Fibroblast of lung (primary cell): Measurements from ENCODE around the gene TSHZ1. TPM values are rescaled to one million over a fixed set of nuclear protein-coding genes. Genes with fewer than 3 reads are reported as not detected.

Source experiments
- DNase-seq, 2 donors: peaks; one replicate each; pipeline versions ENCODE4 v3.0.0 to v3.0.0-alpha.2; 2010; ENCODE audit warnings: low read depth in 2 of 2
- H2AFZ ChIP-seq: 2 replicates; pipeline ENCODE4 v1.5.1; 2012; ENCODE audit warnings: low read length, control low read depth, inconsistent platforms
- H3K27ac ChIP-seq: 2 replicates; pipeline ENCODE4 v1.5.1; 2011; ENCODE audit warnings: low read length, control low read depth; ENCODE audit not compliant: insufficient read depth
- H3K27me3 ChIP-seq: 2 replicates; pipeline ENCODE4 v1.5.1; 2011; ENCODE audit warnings: mild to moderate bottlenecking, low read length; ENCODE audit not compliant: control insufficient read depth, insufficient read depth
- H3K36me3 ChIP-seq: 2 replicates; pipeline ENCODE4 v1.5.1; 2011; ENCODE audit warnings: low read length; ENCODE audit not compliant: control insufficient read depth, insufficient read depth
- H3K4me1 ChIP-seq: 2 replicates; pipeline ENCODE4 v1.5.1; 2011; ENCODE audit warnings: low read length; ENCODE audit not compliant: control insufficient read depth, insufficient read depth; ENCODE audit errors: extremely low read depth
- H3K4me2 ChIP-seq: 2 replicates; pipeline ENCODE4 v1.5.1; 2011; ENCODE audit warnings: low read length, control low read depth; ENCODE audit not compliant: insufficient read depth; ENCODE audit errors: extremely low read depth
- H3K4me3 ChIP-seq, 4 experiments: fragments of 200-600 bp in 1 of 4; sonication (generic) in 1 of 4; replicated peaks in 1 of 4; 2 replicates each; pipeline ENCODE4 v1.5.1; 2011 to 2016; ENCODE audit warnings: low read length in 4 of 4, low read depth in 3 of 4, mild to moderate bottlenecking in 3 of 4, control low read depth in 2 of 4, inconsistent platforms in 1 of 4, mixed read lengths in 1 of 4; ENCODE audit not compliant: insufficient read depth in 1 of 4; ENCODE audit errors: control extremely low read depth in 1 of 4
- H3K79me2 ChIP-seq: 2 replicates; pipeline ENCODE4 v1.5.1; 2012; ENCODE audit warnings: mild to moderate bottlenecking, low read length, inconsistent platforms; ENCODE audit not compliant: control insufficient read depth, insufficient read depth
- H3K9ac ChIP-seq: 2 replicates; pipeline ENCODE4 v1.5.1; 2011; ENCODE audit warnings: mild to moderate bottlenecking, low read length, control low read depth; ENCODE audit not compliant: insufficient read depth
- H3K9me3 ChIP-seq: 2 replicates; pipeline ENCODE4 v1.5.1; 2012; ENCODE audit warnings: low read depth, low read length; ENCODE audit not compliant: control insufficient read depth, insufficient read depth
- H4K20me1 ChIP-seq: 2 replicates; pipeline ENCODE4 v1.5.1; 2011; ENCODE audit warnings: low read length; ENCODE audit not compliant: control insufficient read depth, insufficient read depth; ENCODE audit errors: extremely low read depth
- EZH2 ChIP-seq: IDR thresholded peaks from 2 replicates; pipeline ENCODE4 v1.5.1; 2012; ENCODE audit warnings: low read length, control low read depth, mild to moderate bottlenecking; ENCODE audit errors: missing control alignments
- polyA plus RNA-seq, 2 donors: library from polyadenylated mRNA; depleted of rRNA in 1 of 2; stranded (reverse) in 1 of 2; unstranded in 1 of 2; fragments of >200 nt; gene quantifications; 2 replicates each; pipeline ENCODE4 v1.2.1, GENCODE V29; 2011 to 2012; ENCODE audit warnings: missing spikeins in 1 of 2
- total RNA-seq: library from RNA; depleted of rRNA; stranded (reverse); fragments of >200 nt; gene quantifications from 2 replicates; pipeline ENCODE4 v1.2.1, GENCODE V29; 2014
- TF ChIP-seq, protein P1 (sequence below), 2 donors: IDR thresholded peaks in 1 of 2; conservative IDR thresholded peaks in 1 of 2; 1 replicate in 1 of 2; 2 replicates in 1 of 2; pipeline ENCODE4 v1.5.1; 2011 to 2012; ENCODE audit warnings: low read length in 2 of 2, control low read depth in 1 of 2, inconsistent platforms in 1 of 2, low read depth in 1 of 2, mild to moderate bottlenecking in 1 of 2

The TSHZ1 gene
- total and polyA plus RNA-seq, 2 donors (not counting 1 experiment from before 2014, with no cell fraction given), result 4.3 TPM

DNA sequence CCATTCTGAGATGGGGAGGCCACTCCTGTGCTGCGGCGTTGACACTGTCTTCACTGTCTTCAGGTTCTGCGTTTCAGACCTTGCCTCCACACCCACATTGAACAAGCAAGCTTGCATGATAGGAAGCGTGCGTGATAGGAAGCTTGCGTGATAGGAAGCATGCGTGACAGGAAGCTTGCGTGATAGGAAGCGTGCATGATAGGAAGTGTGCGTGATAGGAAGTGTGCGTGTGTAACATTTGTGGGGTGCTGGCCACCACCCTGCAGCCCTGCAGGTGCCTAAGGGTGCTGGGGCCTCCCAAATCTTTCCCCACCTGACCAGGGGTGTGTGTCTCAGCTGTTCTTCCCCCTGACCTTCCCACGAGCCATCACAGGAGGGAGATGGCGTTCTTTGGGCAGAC, 25.3 kb downstream of the TSHZ1 start:
- H3K4me2 ChIP-seq, result no peak overlapping the region
- no peak for DNase-seq
- no peak overlapping the region for H3K4me3 ChIP-seq
- no peaks in the 10 kb centered on the region for H3K36me3 ChIP-seq
- H2AFZ ChIP-seq, result no peak overlapping the region
- H3K9ac ChIP-seq, result no peak overlapping the region
- H3K9me3 ChIP-seq, result no peaks in the 10 kb centered on the region
- H3K27me3 ChIP-seq, result no peaks in the 10 kb centered on the region
- no peaks in the 10 kb centered on the region for H3K4me1 ChIP-seq
- H3K79me2 ChIP-seq, result no peaks in the 10 kb centered on the region
- TF ChIP-seq, protein P1, sequence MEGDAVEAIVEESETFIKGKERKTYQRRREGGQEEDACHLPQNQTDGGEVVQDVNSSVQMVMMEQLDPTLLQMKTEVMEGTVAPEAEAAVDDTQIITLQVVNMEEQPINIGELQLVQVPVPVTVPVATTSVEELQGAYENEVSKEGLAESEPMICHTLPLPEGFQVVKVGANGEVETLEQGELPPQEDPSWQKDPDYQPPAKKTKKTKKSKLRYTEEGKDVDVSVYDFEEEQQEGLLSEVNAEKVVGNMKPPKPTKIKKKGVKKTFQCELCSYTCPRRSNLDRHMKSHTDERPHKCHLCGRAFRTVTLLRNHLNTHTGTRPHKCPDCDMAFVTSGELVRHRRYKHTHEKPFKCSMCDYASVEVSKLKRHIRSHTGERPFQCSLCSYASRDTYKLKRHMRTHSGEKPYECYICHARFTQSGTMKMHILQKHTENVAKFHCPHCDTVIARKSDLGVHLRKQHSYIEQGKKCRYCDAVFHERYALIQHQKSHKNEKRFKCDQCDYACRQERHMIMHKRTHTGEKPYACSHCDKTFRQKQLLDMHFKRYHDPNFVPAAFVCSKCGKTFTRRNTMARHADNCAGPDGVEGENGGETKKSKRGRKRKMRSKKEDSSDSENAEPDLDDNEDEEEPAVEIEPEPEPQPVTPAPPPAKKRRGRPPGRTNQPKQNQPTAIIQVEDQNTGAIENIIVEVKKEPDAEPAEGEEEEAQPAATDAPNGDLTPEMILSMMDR (conservative IDR thresholded peaks at IDR 0.05 in 1 of 2, IDR thresholded peaks at IDR 0.05 in 1 of 2; ENCODE audit: low read depth in 1 of 2, low read length in 2 of 2), result no peak
- no peak for TF ChIP-seq EZH2
- H4K20me1 ChIP-seq, result no peaks in the 10 kb centered on the region
- H3K27ac ChIP-seq, result no peak overlapping the region

DNA sequence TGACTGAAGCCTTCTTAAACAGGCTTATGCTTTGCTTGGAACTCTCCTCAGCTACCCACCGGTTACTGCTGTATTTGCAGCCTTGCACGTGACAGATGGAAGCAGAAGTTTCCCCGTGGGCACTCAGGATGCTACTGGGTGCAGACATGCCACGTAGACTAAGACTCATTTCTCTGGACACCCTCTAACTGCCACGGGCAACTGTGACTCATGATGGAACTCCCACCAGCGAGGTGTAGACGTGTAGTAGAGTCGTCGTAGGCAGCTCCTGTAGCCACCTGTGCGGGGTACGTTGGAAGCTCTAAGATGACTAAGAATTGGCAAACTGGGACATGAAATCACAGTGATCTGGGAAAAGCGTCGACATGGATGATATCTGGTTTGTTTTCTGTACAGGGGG, 27.5 kb downstream of the TSHZ1 start:
- Histone ChIP-seq H3K4me3 (no peak overlapping the region), H3K4me1 (no peaks in the 10 kb centered on the region), H3K9me3 (no peaks in the 10 kb centered on the region), H2AFZ (no peak overlapping the region), H3K27ac (no peak overlapping the region), H3K36me3 (no peaks in the 10 kb centered on the region), H3K9ac (no peak overlapping the region), H3K79me2 (no peaks in the 10 kb centered on the region), H4K20me1 (no peaks in the 10 kb centered on the region), H3K27me3 (no peaks in the 10 kb centered on the region), H3K4me2 (no peak overlapping the region)
- no peak for DNase-seq
- no peak for TF ChIP-seq EZH2
- TF ChIP-seq, protein P1 (conservative IDR thresholded peaks at IDR 0.05 in 1 of 2, IDR thresholded peaks at IDR 0.05 in 1 of 2; ENCODE audit: low read depth in 1 of 2, low read length in 2 of 2), result no peak

DNA sequence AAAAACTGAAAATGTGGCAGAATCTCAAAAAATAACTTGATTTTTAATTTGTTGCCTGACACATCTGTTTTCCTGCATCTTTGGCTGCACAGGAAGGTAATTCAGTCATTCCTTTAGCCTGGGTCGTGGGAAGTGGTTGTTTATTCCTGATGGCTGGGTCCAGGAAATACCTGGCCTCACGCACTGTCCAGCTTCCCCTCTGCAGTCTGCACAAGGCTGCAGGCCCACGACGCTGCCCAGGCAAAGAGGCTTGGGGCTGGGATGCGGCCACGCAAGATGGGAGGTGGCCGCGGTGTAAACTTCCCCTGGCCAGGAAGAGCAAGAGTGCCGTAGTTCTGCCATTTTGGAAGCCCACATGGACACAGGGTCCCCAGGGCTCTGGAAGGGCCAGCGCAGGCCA, 28.2 kb downstream of the TSHZ1 start:
- Histone ChIP-seq H3K9ac (no peak overlapping the region), H4K20me1 (no peaks in the 10 kb centered on the region), H3K9me3 (no peaks in the 10 kb centered on the region), H3K27me3 (no peaks in the 10 kb centered on the region), H3K36me3 (no peaks in the 10 kb centered on the region), H3K27ac (no peak overlapping the region), H3K4me2 (no peak overlapping the region), H3K4me1 (no peaks in the 10 kb centered on the region), H2AFZ (no peak overlapping the region), H3K4me3 (no peak overlapping the region), H3K79me2 (no peaks in the 10 kb centered on the region)
- no peak for DNase-seq
- TF ChIP-seq EZH2, result no peak
- TF ChIP-seq, protein P1 (conservative IDR thresholded peaks at IDR 0.05 in 1 of 2, IDR thresholded peaks at IDR 0.05 in 1 of 2; ENCODE audit: low read depth in 1 of 2, low read length in 2 of 2), result no peak
